RKO (cell line): ENCODE data around the gene BAX.

Source experiments
- DNase-seq: peaks from one replicate; pipeline ENCODE4 v3.0.0-alpha.2; 2016; ENCODE audit warnings: low spot score

BAX gene

GRCh38 chr19:48933382-48933932 lies 21.2 kb upstream of the BAX start, which contains the start of gene DHDH:
TSS of gene DHDH (plus strand) at chr19:48933699. CDS start at chr19:48933722, 23 bp downstream.
- peak; percentile 76 for DNase-seq

- no peak for DNase-seq
Observed at GRCh38 chr19:48934837-48935236, 19.8 kb upstream of the BAX start.

- DNase-seq: no peak
Observed at GRCh38 chr19:48935864-48936263, 18.8 kb upstream of the BAX start.

- DNase-seq: no peak
Observed at GRCh38 chr19:48938256-48938655, 16.4 kb upstream of the BAX start.

GRCh38 chr19:48940902-48941301 lies 13.8 kb upstream of the BAX start:
- DNase-seq: no peak

GRCh38 chr19:48943081-48943480 lies 11.6 kb upstream of the BAX start:
- DNase-seq: no peak

GRCh38 chr19:48945415-48945814 lies 9.3 kb upstream of the BAX start:
- no peak for DNase-seq

GRCh38 chr19:48945817-48946216 lies 8.9 kb upstream of the BAX start:
- no peak for DNase-seq

GRCh38 chr19:48946463-48947257 lies 8.0 kb upstream of the BAX start:
- no peak for DNase-seq

- DNase-seq: no peak
Observed at GRCh38 chr19:48947258-48947542, 7.5 kb upstream of the BAX start.

- DNase-seq: no peak
Observed at GRCh38 chr19:48950159-48950558, 4.5 kb upstream of the BAX start.

- no peak for DNase-seq
Observed at GRCh38 chr19:48950830-48951519, 3.7 kb upstream of the BAX start.

GRCh38 chr19:48953141-48953540 lies 1.5 kb upstream of the BAX start:
- no peak for DNase-seq

- no peak for DNase-seq
Observed at GRCh38 chr19:48953990-48954594, 583 bp upstream of the BAX start.

- DNase-seq: no peak
Observed at GRCh38 chr19:48955308-48955958, 758 bp downstream of the BAX start.

GRCh38 chr19:48958006-48958405 lies 3.3 kb downstream of the BAX start:
- DNase-seq: no peak

- no peak for DNase-seq
Observed at GRCh38 chr19:48959341-48960239, 4.9 kb downstream of the BAX start.

GRCh38 chr19:48961051-48961649 lies 6.5 kb downstream of the BAX start:
- peak; percentile 35 for DNase-seq

GRCh38 chr19:48961673-48962028 lies 7.0 kb downstream of the BAX start:
- no peak for DNase-seq

- peak; percentile 75 for DNase-seq
Observed at GRCh38 chr19:48962029-48962848, 7.6 kb downstream of the BAX start.
